GM18505 (cell line): ENCODE measurements around the gene TBC1D1.
"Not testable (repeated sequence)": the region's sequence is repeated elsewhere in the genome, so short reads cannot be mapped to it uniquely, and the experiment has no call there.

Experiments used
- ATAC-seq: cut with Tn5 transposase; IDR thresholded peaks from one replicate; pipeline ENCODE4 v1.9.1; 2021; ENCODE audit not compliant: unreplicated experiment
- POLR2A ChIP-seq: IDR thresholded peaks from 4 replicates; pipeline ENCODE4 v1.6.1; 2011; ENCODE audit warnings: borderline replicate concordance; ENCODE audit not compliant: insufficient read depth, insufficient read length; ENCODE audit errors: extremely low read depth

Gene TBC1D1

GRCh38 chr4:37970702-37971101, 79.8 kb downstream of the TBC1D1 start:
- peak; percentile 50 for ATAC-seq
- no peak for TF ChIP-seq POLR2A

- ATAC-seq = no peak
- TF ChIP-seq POLR2A = no peak
Measured at GRCh38 chr4:37971202-37971601, 80.3 kb downstream of the TBC1D1 start.

GRCh38 chr4:37973441-37973840, 82.6 kb downstream of the TBC1D1 start:
- TF ChIP-seq POLR2A = no peak

GRCh38 chr4:37975321-37975822, 84.5 kb downstream of the TBC1D1 start:
- ATAC-seq = not testable (repeated sequence)

More at GRCh38 chr4:37973441-37973840, 82.6 kb downstream of the TBC1D1 start:
- ATAC-seq = no peak

GRCh38 chr4:37976507-37976906, 85.6 kb downstream of the TBC1D1 start:
- no peak for ATAC-seq
- TF ChIP-seq POLR2A = no peak

GRCh38 chr4:37976991-37977470, 86.1 kb downstream of the TBC1D1 start:
- no peak for TF ChIP-seq POLR2A
- peak; percentile 79 for ATAC-seq

GRCh38 chr4:37977471-37978247, 86.8 kb downstream of the TBC1D1 start:
- ATAC-seq = peak; percentile 60
- no peak for TF ChIP-seq POLR2A

- ATAC-seq = peak; percentile 25
- no peak for TF ChIP-seq POLR2A
Measured at GRCh38 chr4:37978248-37978924, 87.5 kb downstream of the TBC1D1 start.

GRCh38 chr4:37980246-37980645, 89.4 kb downstream of the TBC1D1 start:
- no peak for TF ChIP-seq POLR2A
- ATAC-seq = no peak

GRCh38 chr4:37981425-37981824, 90.5 kb downstream of the TBC1D1 start:
- TF ChIP-seq POLR2A = no peak
- ATAC-seq = no peak

- no peak for TF ChIP-seq POLR2A
- no peak for ATAC-seq
Measured at GRCh38 chr4:37981844-37982720, 91.2 kb downstream of the TBC1D1 start.

- no peak for ATAC-seq
- TF ChIP-seq POLR2A = no peak
Measured at GRCh38 chr4:37982736-37983135, 91.9 kb downstream of the TBC1D1 start.

- ATAC-seq = no peak
- TF ChIP-seq POLR2A = no peak
Measured at GRCh38 chr4:37983951-37984350, 93.1 kb downstream of the TBC1D1 start.
